Measurements from ENCODE around the gene PIK3C2G.
"Not testable (repeated sequence)": the region's sequence is repeated elsewhere in the genome, so short reads cannot be mapped to it uniquely, and the experiment has no call there.

PIK3C2G gene

GRCh38 chr12:18467620-18468245 lies 206.4 kb downstream of the PIK3C2G start:
- DNase-seq (ENCODE audit: low read depth in 1 of 2, low spot score in 1 of 2) = no peak

- DNase-seq (ENCODE audit: low read depth in 1 of 2, low spot score in 1 of 2) = no peak
Measured at GRCh38 chr12:18468246-18469075, 207.1 kb downstream of the PIK3C2G start.

- no peak for DNase-seq (ENCODE audit: low read depth in 1 of 2, low spot score in 1 of 2)
Measured at GRCh38 chr12:18470251-18470650, 208.9 kb downstream of the PIK3C2G start.

DNA sequence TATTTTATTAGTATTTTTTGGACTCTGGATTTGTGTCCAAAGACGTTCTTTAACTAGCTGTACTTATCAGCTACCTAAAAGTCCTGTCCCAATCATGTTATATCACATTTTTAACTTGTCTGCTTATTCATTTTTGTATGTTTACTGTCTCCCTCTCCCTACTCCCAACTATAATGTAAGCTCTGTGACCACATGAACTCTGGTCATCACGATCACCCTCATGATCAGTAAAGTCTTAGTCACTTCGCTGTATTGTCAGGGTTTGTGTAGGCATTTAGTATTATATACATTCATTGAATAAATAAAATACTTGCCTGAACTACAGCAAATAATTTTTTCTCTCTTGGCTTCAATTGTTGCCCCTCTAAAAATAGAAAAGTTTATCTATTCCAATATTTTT lies 211.0 kb downstream of the PIK3C2G start:
- no peak for DNase-seq (ENCODE audit: low read depth in 1 of 2, low spot score in 1 of 2)

GRCh38 chr12:18472806-18473205 lies 211.5 kb downstream of the PIK3C2G start:
- DNase-seq (ENCODE audit: low read depth in 1 of 2, low spot score in 1 of 2) = no peak

DNA sequence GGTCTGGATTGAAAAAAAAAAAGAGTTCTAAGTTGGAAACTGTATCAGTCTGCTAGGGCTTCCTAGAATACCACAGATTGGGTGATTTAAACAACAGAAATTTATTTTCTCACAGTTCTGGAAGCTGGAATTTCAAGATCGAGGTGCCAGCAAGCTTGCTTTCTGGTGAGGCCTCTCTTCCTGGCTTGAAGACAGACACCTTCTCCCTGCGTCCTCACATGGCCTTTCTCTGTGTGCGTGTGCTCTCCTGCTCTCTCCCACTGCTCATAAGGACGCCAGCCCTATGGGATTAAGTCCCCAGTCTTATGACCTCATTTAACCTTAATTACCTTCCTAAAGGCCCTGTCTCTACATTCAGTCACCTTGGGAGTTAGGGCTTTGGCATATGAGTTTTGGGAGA lies 215.5 kb downstream of the PIK3C2G start:
- DNase-seq (ENCODE audit: low read depth in 1 of 2, low spot score in 1 of 2) = no peak

GRCh38 chr12:18479256-18479655 lies 217.9 kb downstream of the PIK3C2G start:
- DNase-seq (ENCODE audit: low read depth in 1 of 2, low spot score in 1 of 2) = no peak

GRCh38 chr12:18482601-18483120 lies 221.3 kb downstream of the PIK3C2G start:
- DNase-seq (ENCODE audit: low read depth in 1 of 2, low spot score in 1 of 2) = no peak

DNA sequence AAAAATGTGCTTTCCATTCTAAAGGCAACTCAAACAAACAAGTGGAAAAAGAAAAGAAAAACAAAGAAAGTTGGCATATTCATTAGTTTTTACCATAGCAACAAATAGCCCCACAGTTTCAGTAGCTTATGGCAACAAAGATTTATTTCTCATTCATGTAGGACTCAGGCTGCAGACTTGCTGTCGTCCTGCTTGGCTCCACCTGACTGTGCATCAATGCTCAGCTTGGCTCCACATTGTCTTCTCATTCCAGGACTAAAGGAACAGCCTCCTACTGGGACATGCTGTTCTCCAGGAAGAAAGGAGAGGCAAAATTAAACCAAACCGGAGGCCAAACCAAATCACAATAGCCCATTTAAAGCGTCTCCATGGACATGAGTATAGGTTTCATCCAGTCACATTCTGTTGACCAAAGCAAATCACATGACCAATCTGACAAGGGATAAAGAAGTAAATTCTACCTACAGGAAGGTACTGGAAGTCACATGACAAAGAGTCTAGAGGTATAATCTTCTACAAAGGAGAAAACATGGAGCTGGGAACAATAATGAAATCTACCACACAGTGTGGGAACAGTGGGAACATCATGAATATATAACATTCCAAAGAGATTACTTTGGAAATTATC lies 222.5 kb downstream of the PIK3C2G start:
- DNase-seq (ENCODE audit: low read depth in 1 of 2, low spot score in 1 of 2) = no peak

DNA sequence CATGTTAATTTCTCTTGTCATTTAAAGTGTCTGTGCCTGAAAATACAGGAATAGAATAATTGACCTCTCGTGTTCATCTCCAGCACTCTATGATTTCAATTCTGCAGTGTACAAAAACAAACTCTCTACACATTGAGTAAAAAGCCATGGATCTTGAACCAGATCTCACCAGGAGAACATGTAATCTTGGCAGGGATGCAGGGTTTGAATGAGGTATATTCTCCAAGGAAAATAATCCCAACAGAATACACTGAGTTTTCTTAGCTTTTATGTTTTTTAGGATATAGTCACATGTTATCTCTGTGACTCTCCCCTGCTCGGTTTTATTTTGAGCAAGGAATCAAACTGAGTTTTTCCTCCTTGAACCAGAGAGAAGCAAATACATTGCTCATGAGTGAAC lies 224.7 kb downstream of the PIK3C2G start:
- DNase-seq (ENCODE audit: low read depth in 1 of 2, low spot score in 1 of 2) = no peak

GRCh38 chr12:18487509-18487908 lies 226.2 kb downstream of the PIK3C2G start:
- no peak for DNase-seq (ENCODE audit: low read depth in 1 of 2, low spot score in 1 of 2)

- DNase-seq (ENCODE audit: low read depth in 1 of 2, low spot score in 1 of 2) = no peak
Measured at GRCh38 chr12:18492372-18493025, 231.2 kb downstream of the PIK3C2G start.

- no peak for DNase-seq (ENCODE audit: low read depth in 1 of 2, low spot score in 1 of 2)
Measured at GRCh38 chr12:18496156-18496555, 234.8 kb downstream of the PIK3C2G start.

DNA sequence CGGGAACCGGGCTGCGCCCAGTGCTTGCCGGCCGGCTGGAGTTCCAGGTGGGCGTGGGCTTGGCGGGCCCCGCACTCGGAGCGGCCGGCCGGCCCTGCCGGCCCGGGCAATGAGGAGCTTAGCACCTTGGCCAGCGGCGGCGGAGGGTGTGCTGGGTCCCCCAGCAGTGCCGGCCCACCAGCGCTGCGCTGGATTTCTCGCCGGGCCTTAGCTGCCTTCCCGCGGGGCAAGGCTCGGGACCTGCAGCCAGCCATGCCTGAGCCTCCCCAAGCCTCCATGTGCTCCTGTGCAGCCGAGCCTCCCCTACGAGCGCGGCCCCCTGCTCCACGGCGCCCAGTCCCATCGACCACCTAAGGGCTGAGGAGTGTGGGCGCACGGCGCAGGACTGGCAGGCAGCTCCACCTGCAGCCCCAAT lies 238.8 kb downstream of the PIK3C2G start:
- not testable (repeated sequence) for DNase-seq (ENCODE audit: low read depth in 1 of 2, low spot score in 1 of 2)

GRCh38 chr12:18500736-18501135 lies 239.4 kb downstream of the PIK3C2G start:
- DNase-seq (ENCODE audit: low read depth in 1 of 2, low spot score in 1 of 2) = not testable (repeated sequence)

DNA sequence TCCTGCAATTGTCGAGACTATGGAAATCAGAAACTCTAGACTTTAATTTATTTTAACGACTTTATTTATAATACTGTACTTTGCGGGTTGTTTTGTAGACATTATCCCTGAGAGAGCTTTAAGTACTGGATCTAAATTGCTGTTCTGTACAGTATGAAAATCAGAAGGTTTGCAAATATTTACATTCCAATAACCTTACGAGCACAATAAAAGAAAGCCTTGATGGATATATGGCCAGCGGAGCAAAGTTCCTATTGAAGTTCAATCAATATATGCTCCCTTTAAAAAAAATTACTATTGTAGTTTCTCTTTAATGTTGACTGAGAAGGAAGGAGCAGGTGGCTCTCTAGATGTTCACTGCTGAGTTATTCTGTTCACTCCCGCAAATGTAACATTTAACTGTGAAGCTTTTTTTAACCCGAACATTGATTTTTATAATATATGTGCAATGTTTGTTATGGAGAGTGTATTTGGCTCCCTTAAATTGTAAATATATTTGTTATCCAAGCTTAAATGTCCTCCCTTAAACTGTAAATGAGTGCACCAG lies 241.2 kb downstream of the PIK3C2G start:
- no peak for DNase-seq (ENCODE audit: low read depth in 1 of 2, low spot score in 1 of 2)

GRCh38 chr12:18521461-18521860 lies 260.1 kb downstream of the PIK3C2G start:
- no peak for DNase-seq (ENCODE audit: low read depth in 1 of 2, low spot score in 1 of 2)

DNA sequence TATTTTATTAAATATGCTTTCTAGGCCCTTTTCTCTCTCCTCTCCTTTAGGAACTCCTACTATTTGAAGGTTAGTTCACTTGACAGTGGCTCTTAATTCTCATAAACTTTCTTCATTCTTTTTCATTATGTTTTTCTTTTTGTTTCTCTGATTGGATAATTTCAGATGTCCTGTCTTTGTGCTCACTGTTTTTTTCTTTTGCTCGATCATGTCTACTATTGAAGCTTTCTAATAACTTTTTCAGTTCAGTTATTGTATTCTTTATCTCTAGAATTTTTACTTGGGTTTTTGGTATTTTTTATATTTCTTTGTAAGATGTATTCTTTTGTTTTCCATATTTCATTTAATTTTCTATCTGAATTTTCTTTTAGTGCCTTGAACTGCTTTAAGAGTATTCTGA lies 261.5 kb downstream of the PIK3C2G start:
- no peak for DNase-seq (ENCODE audit: low read depth in 1 of 2, low spot score in 1 of 2)

DNA sequence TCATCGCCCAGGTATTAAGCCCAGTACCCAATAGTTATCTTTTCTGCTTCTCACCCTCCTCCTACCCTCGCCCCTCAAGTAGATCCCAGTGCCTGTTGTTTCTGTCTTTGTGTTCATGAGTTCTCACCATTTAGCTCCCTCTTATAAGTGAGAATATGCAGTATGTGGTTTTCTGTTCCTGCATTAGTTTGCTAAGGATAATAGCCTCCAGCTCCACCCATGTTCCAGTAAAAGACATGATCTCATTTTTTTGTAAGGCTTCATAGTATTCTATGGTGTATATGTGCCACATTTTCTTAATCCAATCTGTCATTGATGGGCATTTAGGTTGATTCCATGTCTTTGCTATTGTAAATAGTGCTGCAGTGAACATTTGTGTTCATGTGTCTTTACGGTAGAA lies 281.2 kb downstream of the PIK3C2G start:
- DNase-seq (ENCODE audit: low read depth in 1 of 2, low spot score in 1 of 2) = not testable (repeated sequence)

- DNase-seq (ENCODE audit: low read depth in 1 of 2, low spot score in 1 of 2) = no peak
Measured at GRCh38 chr12:18546399-18546798, 285.1 kb downstream of the PIK3C2G start.

DNA sequence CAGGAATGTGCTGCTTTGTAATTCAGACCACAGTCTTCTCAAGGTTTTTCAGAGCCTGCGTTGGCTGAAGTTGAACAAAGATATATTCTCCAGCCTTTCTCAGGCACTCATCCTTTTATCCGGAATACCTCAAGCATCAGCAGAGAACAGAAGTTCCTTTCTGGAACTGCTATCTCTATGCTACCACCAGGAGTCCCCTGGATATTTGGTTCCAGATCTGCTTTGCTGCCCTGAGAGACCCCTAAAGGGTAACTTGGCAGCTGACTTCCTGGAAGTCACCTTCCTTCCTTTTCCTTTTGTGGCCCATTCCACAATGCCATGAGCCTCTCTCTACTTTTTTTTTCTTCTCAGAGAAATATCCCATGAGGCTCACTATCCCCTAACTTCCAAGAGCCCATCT lies 288.3 kb downstream of the PIK3C2G start:
- DNase-seq (ENCODE audit: low read depth in 1 of 2, low spot score in 1 of 2) = no peak

Measured in activated T-helper 1 cell treated with anti-CD3 and anti-CD28 coated beads, Interleukin-2, amount 50 U/mL, for 16 hours (primary cell).